HepG2 (cell line): ENCODE data around the gene CNOT10. TPM values are rescaled to one million over a fixed set of nuclear protein-coding genes. Genes with fewer than 3 reads are reported as not detected.

Source experiments
- ADNP ChIP-seq: sonication (generic); formaldehyde crosslinking; IDR thresholded peaks from 2 replicates; pipeline ENCODE4 v1.4.0; 2020; ENCODE audit warnings: missing genetic modification reagents
- CC2D1A ChIP-seq: sonication (generic); formaldehyde crosslinking; IDR thresholded peaks from 2 replicates; pipeline ENCODE4 v1.8.1; 2023; ENCODE audit warnings: mild to moderate bottlenecking, missing genetic modification reagents
- HMG20A ChIP-seq: IDR thresholded peaks from 2 replicates; pipeline ENCODE4 v1.6.1; 2016; ENCODE audit warnings: borderline replicate concordance
- KDM5A ChIP-seq: fragments of 200-600 bp; sonication (generic); IDR thresholded peaks from 2 replicates; pipeline ENCODE4 v1.7.0; 2018; ENCODE audit warnings: antibody characterized with exemption, mild to moderate bottlenecking, low read length, borderline replicate concordance
- NFIB ChIP-seq: sonication (generic); formaldehyde crosslinking; IDR thresholded peaks from 2 replicates; pipeline ENCODE4 v1.9.0; 2021; ENCODE audit warnings: missing genetic modification reagents, mild to moderate bottlenecking, borderline replicate concordance
- NR2C2 ChIP-seq: sonication (generic); formaldehyde crosslinking; IDR thresholded peaks from 2 replicates; pipeline ENCODE4 v1.4.0; 2020; ENCODE audit warnings: missing genetic modification reagents, mild to moderate bottlenecking, moderate library complexity, borderline replicate concordance
- NR2F2 ChIP-seq: IDR thresholded peaks from 2 replicates; pipeline ENCODE4 v1.6.1; 2012; ENCODE audit warnings: low read depth, inconsistent platforms, borderline replicate concordance
- SP2 ChIP-seq: sonication (generic); formaldehyde crosslinking; IDR thresholded peaks from 2 replicates; pipeline ENCODE4 v1.5.1; 2020; ENCODE audit warnings: mild to moderate bottlenecking, missing genetic modification reagents
- TBL1XR1 ChIP-seq: fragments of 150-350 bp; IDR thresholded peaks from 2 replicates; pipeline ENCODE4 v1.6.1; 2014; ENCODE audit warnings: borderline replicate concordance, low read length; ENCODE audit not compliant: partially characterized antibody
- TCF7 ChIP-seq: sonication (generic); IDR thresholded peaks from 2 replicates; pipeline ENCODE4 v1.6.1; 2016; ENCODE audit warnings: antibody characterized with exemption, low read depth
- ZNF234 ChIP-seq: sonication (generic); formaldehyde crosslinking; conservative IDR thresholded peaks from 2 replicates; pipeline ENCODE4 v1.5.1; 2020; ENCODE audit warnings: mild to moderate bottlenecking, missing genetic modification reagents
- ZNF256 ChIP-seq: sonication (generic); formaldehyde crosslinking; conservative IDR thresholded peaks from 2 replicates; pipeline ENCODE4 v1.4.0; 2020; ENCODE audit warnings: missing genetic modification reagents
- ZNF441 ChIP-seq: sonication (generic); formaldehyde crosslinking; IDR thresholded peaks from 2 replicates; pipeline ENCODE4 v1.7.0; 2021; ENCODE audit warnings: missing genetic modification reagents, borderline replicate concordance
- ZNF841 ChIP-seq: sonication (generic); formaldehyde crosslinking; IDR thresholded peaks from 2 replicates; pipeline ENCODE4 v1.8.1; 2023; ENCODE audit warnings: missing genetic modification reagents, borderline replicate concordance
- polyA plus RNA-seq, 8 experiments: library from polyadenylated mRNA; depleted of rRNA in 3 of 8; stranded (reverse) in 7 of 8; unstranded in 1 of 8; fragments of >200 nt; fragmentation: Illumina TruSeq in 4 of 8; extraction: Trizol in 4 of 8; gene quantifications; 2 replicates each; pipeline versions ENCODE4 v1.2.1 to v1.2.3, GENCODE V29; 2011 to 2016; ENCODE audit warnings: low read depth in 4 of 8, missing spikeins in 1 of 8, mixed read lengths in 1 of 8; ENCODE audit not compliant: insufficient read depth in 1 of 8
- total RNA-seq, 5 experiments: library from RNA; depleted of rRNA; stranded (reverse); fragments of >200 nt; fragmentation: Illumina TruSeq; extraction: Trizol; gene quantifications; 2 replicates each; pipeline ENCODE4 v1.2.3, GENCODE V29; 2016; ENCODE audit warnings: low read depth in 1 of 5
- TF ChIP-seq, protein P1 (sequence below): sonication (generic); formaldehyde crosslinking; IDR thresholded peaks from 2 replicates; pipeline ENCODE4 v1.4.0; 2020; ENCODE audit warnings: low read depth, mild to moderate bottlenecking, missing genetic modification reagents
- TF ChIP-seq, protein P2 (sequence below): sonication (generic); formaldehyde crosslinking; IDR thresholded peaks from 2 replicates; pipeline ENCODE4 v1.4.0; 2020; ENCODE audit warnings: missing genetic modification reagents
- TF ChIP-seq, protein P3 (sequence below): sonication (generic); formaldehyde crosslinking; IDR thresholded peaks from 2 replicates; pipeline ENCODE4 v1.5.0; 2020; ENCODE audit warnings: missing genetic modification reagents
- TF ChIP-seq, protein P4 (sequence below): IDR thresholded peaks from 2 replicates; pipeline ENCODE4 v1.6.1; 2012; ENCODE audit warnings: inconsistent platforms
- TF ChIP-seq, protein P5 (sequence below): sonication (generic); formaldehyde crosslinking; IDR thresholded peaks from 2 replicates; pipeline ENCODE4 v1.4.0; 2020; ENCODE audit warnings: missing genetic modification reagents, borderline replicate concordance
- TF ChIP-seq, protein P6 (sequence below): sonication (generic); formaldehyde crosslinking; IDR thresholded peaks from 2 replicates; pipeline ENCODE4 v1.5.0; 2020; ENCODE audit warnings: mild to moderate bottlenecking, low read depth, missing genetic modification reagents, borderline replicate concordance
- TF ChIP-seq, protein P7 (sequence below): IDR thresholded peaks from 2 replicates; pipeline ENCODE4 v1.6.1; 2012; ENCODE audit warnings: low read depth, low read length, improper control_type of control experiment
- TF ChIP-seq, protein P8 (sequence below): sonication (generic); formaldehyde crosslinking; IDR thresholded peaks from 2 replicates; pipeline ENCODE4 v1.5.1; 2020; ENCODE audit warnings: mild to moderate bottlenecking, missing genetic modification reagents, moderate library complexity

CNOT10 gene
- total and polyA plus RNA-seq, 2 of the 13 experiments (the other 11 are each of a cell fraction or from before 2014, with no cell fraction given): 21.2 to 34.1 TPM

DNA sequence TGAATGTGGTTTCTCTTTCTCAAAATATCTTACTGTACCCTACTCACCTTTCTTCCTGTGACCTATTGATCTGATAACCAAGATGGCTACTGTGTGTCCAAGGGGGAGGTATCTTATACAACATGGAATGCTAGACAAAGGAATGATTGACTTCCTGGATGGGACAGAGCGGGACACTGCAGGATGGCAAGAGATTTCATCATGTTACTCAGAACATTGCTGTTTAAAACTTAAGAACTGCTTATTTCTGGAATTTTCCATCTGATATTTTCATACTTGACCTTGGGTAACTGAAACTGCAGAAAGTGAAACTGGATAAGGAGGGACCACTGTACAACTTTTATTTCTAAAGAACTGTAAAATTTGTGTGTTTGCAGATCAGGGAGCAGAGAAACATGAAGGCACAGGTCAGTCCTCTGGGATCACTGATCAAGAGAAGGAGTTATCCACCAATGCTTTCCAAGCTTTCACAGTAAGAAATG lies 18.5 kb downstream of the CNOT10 start (continued):
- TF ChIP-seq, protein P1, sequence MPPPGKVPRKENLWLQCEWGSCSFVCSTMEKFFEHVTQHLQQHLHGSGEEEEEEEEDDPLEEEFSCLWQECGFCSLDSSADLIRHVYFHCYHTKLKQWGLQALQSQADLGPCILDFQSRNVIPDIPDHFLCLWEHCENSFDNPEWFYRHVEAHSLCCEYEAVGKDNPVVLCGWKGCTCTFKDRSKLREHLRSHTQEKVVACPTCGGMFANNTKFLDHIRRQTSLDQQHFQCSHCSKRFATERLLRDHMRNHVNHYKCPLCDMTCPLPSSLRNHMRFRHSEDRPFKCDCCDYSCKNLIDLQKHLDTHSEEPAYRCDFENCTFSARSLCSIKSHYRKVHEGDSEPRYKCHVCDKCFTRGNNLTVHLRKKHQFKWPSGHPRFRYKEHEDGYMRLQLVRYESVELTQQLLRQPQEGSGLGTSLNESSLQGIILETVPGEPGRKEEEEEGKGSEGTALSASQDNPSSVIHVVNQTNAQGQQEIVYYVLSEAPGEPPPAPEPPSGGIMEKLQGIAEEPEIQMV (CRISPR knock-in tag): no peak
- TF ChIP-seq NFIB (CRISPR knock-in tag) (no peak), TCF7 (no peak), ZNF441 (CRISPR knock-in tag) (no peak), HMG20A (0 out of 2 replicates have a peak, but pooled peaks have one; percentile 15), NR2F2 (peak; percentile 83), NR2C2 (peak; percentile 87), CC2D1A (CRISPR knock-in tag) (no peak), ZNF234 (CRISPR knock-in tag) (no peak), KDM5A (no peak), SP2 (CRISPR knock-in tag) (no peak), TBL1XR1 (no peak), ADNP (no peak), ZNF256 (no peak), ZNF841 (no peak)
- TF ChIP-seq, protein P2, sequence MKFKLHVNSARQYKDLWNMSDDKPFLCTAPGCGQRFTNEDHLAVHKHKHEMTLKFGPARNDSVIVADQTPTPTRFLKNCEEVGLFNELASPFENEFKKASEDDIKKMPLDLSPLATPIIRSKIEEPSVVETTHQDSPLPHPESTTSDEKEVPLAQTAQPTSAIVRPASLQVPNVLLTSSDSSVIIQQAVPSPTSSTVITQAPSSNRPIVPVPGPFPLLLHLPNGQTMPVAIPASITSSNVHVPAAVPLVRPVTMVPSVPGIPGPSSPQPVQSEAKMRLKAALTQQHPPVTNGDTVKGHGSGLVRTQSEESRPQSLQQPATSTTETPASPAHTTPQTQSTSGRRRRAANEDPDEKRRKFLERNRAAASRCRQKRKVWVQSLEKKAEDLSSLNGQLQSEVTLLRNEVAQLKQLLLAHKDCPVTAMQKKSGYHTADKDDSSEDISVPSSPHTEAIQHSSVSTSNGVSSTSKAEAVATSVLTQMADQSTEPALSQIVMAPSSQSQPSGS (CRISPR knock-in tag): 0 out of 2 replicates have a peak, but pooled peaks have one; percentile 22
- TF ChIP-seq, protein P3, sequence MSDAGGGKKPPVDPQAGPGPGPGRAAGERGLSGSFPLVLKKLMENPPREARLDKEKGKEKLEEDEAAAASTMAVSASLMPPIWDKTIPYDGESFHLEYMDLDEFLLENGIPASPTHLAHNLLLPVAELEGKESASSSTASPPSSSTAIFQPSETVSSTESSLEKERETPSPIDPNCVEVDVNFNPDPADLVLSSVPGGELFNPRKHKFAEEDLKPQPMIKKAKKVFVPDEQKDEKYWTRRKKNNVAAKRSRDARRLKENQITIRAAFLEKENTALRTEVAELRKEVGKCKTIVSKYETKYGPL: peak; percentile 88
- TF ChIP-seq, protein P4, sequence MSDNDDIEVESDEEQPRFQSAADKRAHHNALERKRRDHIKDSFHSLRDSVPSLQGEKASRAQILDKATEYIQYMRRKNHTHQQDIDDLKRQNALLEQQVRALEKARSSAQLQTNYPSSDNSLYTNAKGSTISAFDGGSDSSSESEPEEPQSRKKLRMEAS: 0 out of 2 replicates have a peak, but pooled peaks have one; percentile 14
- TF ChIP-seq, protein P5, sequence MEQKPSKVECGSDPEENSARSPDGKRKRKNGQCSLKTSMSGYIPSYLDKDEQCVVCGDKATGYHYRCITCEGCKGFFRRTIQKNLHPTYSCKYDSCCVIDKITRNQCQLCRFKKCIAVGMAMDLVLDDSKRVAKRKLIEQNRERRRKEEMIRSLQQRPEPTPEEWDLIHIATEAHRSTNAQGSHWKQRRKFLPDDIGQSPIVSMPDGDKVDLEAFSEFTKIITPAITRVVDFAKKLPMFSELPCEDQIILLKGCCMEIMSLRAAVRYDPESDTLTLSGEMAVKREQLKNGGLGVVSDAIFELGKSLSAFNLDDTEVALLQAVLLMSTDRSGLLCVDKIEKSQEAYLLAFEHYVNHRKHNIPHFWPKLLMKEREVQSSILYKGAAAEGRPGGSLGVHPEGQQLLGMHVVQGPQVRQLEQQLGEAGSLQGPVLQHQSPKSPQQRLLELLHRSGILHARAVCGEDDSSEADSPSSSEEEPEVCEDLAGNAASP (CRISPR knock-in tag): no peak
- TF ChIP-seq, protein P6, sequence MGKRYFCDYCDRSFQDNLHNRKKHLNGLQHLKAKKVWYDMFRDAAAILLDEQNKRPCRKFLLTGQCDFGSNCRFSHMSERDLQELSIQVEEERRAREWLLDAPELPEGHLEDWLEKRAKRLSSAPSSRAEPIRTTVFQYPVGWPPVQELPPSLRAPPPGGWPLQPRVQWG (CRISPR knock-in tag): no peak
- TF ChIP-seq, protein P7, sequence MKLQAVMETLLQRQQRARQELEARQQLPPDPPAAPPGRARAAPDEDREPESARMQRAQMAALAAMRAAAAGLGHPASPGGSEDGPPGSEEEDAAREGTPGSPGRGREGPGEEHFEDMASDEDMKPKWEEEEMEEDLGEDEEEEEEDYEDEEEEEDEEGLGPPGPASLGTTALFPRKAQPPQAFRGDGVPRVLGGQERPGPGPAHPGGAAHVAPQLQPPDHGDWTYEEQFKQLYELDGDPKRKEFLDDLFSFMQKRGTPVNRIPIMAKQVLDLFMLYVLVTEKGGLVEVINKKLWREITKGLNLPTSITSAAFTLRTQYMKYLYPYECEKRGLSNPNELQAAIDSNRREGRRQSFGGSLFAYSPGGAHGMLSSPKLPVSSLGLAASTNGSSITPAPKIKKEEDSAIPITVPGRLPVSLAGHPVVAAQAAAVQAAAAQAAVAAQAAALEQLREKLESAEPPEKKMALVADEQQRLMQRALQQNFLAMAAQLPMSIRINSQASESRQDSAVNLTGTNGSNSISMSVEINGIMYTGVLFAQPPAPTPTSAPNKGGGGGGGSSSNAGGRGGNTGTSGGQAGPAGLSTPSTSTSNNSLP: no peak
- TF ChIP-seq, protein P8, sequence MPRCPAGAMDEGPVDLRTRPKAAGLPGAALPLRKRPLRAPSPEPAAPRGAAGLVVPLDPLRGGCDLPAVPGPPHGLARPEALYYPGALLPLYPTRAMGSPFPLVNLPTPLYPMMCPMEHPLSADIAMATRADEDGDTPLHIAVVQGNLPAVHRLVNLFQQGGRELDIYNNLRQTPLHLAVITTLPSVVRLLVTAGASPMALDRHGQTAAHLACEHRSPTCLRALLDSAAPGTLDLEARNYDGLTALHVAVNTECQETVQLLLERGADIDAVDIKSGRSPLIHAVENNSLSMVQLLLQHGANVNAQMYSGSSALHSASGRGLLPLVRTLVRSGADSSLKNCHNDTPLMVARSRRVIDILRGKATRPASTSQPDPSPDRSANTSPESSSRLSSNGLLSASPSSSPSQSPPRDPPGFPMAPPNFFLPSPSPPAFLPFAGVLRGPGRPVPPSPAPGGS (CRISPR knock-in tag): no peak
